Measurements from ENCODE around the gene LY6G5C. TPM values are rescaled to one million over a fixed set of nuclear protein-coding genes. Genes with fewer than 3 reads are reported as not detected.

LY6G5C gene
- total and polyA plus RNA-seq, 9 of the 15 experiments (the other 6 are each of a cell fraction or from before 2014, with no cell fraction given) = 0.10 to 0.67 (median 0.46) TPM; not detected in 4

DNA sequence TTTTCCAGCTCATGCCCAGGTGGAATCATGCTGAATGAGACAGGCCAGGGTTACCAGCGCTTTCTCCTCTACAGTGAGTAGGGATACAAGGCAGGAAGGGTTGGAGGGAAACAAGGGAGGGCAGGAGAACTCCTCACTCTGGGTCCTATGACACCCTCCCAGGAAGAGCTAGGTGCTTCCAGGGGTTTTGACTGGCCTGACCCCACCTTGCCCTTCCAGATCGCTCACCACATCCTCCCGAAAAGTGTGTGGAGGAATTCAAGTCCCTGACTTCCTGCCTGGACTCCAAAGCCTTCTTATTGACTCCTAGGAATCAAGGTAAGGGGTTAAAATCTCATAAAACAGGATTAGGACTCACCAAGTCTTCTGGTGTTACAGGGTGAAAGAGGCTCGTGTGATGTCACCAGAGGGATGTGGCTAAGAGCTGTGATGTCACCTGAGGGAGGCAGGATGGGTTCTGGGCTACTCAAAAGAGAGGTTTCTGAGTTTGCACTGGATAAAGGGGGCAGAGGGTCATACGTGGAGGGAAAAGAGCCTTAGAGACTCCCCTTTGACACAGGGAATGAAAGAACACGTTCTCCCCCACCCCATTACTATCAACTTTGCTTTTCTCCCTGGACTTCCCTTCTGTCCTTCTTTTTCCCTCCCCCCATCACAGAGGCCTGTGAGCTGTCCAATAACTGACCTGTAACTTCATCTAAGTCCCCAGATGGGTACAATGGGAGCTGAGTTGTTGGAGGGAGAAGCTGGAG lies 23.3 kb downstream of the LY6G5C start (continued):
- 0 out of 2 replicates have a peak, but pooled peaks have one; percentile 43 for TF ChIP-seq PML (IDR thresholded peaks at IDR 0.05; ENCODE audit: low read length)
- TF ChIP-seq, protein P1, sequence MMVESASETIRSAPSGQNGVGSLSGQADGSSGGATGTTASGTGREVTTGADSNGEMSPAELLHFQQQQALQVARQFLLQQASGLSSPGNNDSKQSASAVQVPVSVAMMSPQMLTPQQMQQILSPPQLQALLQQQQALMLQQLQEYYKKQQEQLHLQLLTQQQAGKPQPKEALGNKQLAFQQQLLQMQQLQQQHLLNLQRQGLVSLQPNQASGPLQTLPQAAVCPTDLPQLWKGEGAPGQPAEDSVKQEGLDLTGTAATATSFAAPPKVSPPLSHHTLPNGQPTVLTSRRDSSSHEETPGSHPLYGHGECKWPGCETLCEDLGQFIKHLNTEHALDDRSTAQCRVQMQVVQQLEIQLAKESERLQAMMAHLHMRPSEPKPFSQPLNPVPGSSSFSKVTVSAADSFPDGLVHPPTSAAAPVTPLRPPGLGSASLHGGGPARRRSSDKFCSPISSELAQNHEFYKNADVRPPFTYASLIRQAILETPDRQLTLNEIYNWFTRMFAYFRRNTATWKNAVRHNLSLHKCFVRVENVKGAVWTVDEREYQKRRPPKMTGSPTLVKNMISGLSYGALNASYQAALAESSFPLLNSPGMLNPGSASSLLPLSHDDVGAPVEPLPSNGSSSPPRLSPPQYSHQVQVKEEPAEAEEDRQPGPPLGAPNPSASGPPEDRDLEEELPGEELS (CRISPR knock-in tag; IDR thresholded peaks at IDR 0.05; ENCODE audit: borderline replicate concordance) = peak; percentile 46; the same call in 1 of the 2 replicates
- TF ChIP-seq NFE2 (IDR thresholded peaks at IDR 0.05; ENCODE audit: low read depth) = no peak
- no peak for TF ChIP-seq GTF2A2 (tag; IDR thresholded peaks at IDR 0.05)
- no peak for TF ChIP-seq MCM3 (IDR thresholded peaks at IDR 0.05)
- no peak for TF ChIP-seq ZNF444 (CRISPR knock-in tag; IDR thresholded peaks at IDR 0.05)
- no peak for TF ChIP-seq ZBTB17 (CRISPR knock-in tag; IDR thresholded peaks at IDR 0.05)
- TF ChIP-seq, protein P2, sequence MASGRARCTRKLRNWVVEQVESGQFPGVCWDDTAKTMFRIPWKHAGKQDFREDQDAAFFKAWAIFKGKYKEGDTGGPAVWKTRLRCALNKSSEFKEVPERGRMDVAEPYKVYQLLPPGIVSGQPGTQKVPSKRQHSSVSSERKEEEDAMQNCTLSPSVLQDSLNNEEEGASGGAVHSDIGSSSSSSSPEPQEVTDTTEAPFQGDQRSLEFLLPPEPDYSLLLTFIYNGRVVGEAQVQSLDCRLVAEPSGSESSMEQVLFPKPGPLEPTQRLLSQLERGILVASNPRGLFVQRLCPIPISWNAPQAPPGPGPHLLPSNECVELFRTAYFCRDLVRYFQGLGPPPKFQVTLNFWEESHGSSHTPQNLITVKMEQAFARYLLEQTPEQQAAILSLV (tag; IDR thresholded peaks at IDR 0.05) = no peak
- no peak for TF ChIP-seq KDM5B (IDR thresholded peaks at IDR 0.05; ENCODE audit: insufficient replicate concordance, low read depth, low read length)
- TF ChIP-seq, protein P3, sequence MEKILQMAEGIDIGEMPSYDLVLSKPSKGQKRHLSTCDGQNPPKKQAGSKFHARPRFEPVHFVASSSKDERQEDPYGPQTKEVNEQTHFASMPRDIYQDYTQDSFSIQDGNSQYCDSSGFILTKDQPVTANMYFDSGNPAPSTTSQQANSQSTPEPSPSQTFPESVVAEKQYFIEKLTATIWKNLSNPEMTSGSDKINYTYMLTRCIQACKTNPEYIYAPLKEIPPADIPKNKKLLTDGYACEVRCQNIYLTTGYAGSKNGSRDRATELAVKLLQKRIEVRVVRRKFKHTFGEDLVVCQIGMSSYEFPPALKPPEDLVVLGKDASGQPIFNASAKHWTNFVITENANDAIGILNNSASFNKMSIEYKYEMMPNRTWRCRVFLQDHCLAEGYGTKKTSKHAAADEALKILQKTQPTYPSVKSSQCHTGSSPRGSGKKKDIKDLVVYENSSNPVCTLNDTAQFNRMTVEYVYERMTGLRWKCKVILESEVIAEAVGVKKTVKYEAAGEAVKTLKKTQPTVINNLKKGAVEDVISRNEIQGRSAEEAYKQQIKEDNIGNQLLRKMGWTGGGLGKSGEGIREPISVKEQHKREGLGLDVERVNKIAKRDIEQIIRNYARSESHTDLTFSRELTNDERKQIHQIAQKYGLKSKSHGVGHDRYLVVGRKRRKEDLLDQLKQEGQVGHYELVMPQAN (IDR thresholded peaks at IDR 0.05; ENCODE audit: borderline replicate concordance) = no peak
- no peak for TF ChIP-seq ATF1 (CRISPR knock-in tag; IDR thresholded peaks at IDR 0.05)
- peak; percentile 90 for TF ChIP-seq ATF1 (tag; IDR thresholded peaks at IDR 0.05)
- TF ChIP-seq FOS (IDR thresholded peaks at IDR 0.05; ENCODE audit: extremely low read depth, insufficient read length) = no peak
- no peak for TF ChIP-seq ZNF274 (IDR thresholded peaks at IDR 0.05; ENCODE audit: borderline replicate concordance, low read depth, low read length)
